Activated CD4-positive, alpha-beta T cell treated with anti-CD3 and anti-CD28 coated beads for 1 hour (primary cell): Measurements from ENCODE around the gene ABLIM3.

Experiments used
- DNase-seq: peaks from one replicate; pipeline ENCODE4 v3.0.0-alpha.2; 2020

Gene ABLIM3

DNA sequence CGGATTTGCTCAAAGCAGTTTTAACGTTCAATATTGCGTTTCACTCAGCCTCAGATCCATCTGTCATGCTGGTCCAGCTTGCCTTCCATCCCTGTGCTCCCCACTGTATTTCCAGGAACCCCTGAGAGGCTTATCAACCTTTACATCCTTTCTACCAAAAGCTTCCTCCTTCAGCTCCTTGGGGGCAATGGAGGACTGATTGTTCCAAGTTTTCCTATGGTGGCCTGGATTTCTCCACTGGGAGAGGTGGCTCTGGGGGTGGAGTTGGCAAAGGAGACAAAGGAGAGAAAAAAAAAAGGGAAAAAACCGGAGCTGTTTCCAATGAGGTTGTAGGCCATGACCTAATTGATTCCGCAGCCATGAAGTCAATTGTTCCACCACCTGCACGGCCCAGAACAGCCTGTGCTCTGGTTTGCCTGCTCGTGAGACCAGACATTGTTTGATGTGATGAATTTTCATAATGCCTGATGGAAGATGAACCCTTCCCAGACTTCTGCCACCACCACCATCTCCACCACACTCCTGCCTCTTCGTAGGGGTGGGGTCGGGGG is 54.1 kb downstream of the ABLIM3 start:
- no peak for DNase-seq

DNA sequence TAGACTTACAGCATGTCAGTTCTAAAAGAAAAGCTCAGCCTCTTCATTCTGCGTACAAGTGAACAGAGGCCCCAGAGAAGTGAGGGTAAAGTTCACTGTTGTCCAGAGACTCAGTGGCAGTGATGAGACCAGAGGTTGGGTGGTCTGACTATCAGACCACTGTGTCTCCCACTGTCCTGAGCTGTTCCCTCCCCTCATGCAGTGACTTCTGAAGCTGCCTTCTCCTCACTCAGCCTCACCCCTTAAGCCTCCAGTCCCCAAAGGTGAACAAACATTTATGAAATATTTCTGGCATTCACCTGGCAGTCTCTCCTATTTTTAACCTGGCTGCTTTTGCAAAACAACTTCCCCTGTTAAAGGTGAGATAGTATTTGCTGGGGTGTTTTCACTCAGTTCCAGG is 54.7 kb downstream of the ABLIM3 start:
- DNase-seq: no peak

DNA sequence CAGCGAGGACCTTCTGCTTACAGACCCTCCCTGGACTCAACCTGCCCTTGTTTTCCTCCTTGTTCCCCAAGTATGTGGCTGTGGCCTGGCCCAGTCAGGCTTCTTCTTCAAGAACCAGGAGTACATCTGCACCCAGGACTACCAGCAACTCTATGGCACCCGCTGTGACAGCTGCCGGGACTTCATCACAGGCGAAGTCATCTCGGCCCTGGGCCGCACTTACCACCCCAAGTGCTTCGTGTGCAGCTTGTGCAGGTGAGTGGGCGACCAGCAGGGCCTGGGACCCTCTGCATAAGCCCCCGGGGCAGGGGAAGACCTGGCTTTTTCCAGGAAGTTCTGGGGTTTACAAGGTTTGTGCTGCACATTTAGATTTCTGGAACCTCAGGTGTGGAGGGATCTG is 56.9 kb downstream of the ABLIM3 start:
- DNase-seq: no peak

DNA sequence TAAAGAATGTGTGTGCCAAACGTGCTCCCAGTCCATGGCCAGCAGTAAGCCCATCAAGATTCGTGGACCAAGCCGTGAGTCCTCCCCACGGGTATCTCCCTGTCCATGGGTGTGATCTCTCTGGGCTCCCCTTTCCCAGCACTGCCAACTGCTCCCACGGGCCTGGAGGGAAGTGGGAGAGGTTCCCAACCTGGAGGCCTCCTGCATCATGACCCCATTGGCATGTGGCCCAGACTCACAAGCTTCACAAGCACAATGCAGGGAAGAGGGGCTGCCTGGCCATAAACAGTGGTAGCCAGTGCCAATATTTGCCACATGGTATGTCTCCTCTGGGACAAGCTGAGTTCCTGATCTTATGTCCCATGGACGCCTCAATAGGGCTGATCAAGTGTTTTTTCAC is 59.1 kb downstream of the ABLIM3 start:
- DNase-seq: no peak

DNA sequence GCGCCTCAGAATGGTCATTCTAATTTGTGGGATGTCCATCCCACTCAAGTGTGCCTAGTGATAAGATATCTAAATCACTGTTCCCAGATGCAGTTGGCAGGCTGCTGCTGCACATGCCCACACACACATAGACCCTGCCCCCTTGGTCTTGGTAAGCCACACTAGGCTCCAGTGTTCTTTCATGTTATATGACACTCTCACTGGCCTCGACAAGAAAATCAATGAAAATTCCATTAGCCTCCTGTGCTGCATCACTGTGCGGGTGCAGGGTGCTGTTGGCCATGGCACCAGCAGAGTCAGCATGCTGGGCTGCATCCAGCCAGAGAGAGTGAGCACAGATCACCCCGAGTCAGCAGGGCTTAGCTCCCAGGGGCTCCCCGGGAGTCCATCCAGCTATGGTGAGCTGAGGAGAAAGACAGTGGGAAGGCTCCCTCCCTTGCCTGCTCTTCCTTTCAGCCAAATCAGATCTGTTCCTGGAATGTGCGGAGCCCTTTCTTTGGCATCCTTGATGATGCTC is 59.9 kb downstream of the ABLIM3 start:
- DNase-seq: no peak

DNA sequence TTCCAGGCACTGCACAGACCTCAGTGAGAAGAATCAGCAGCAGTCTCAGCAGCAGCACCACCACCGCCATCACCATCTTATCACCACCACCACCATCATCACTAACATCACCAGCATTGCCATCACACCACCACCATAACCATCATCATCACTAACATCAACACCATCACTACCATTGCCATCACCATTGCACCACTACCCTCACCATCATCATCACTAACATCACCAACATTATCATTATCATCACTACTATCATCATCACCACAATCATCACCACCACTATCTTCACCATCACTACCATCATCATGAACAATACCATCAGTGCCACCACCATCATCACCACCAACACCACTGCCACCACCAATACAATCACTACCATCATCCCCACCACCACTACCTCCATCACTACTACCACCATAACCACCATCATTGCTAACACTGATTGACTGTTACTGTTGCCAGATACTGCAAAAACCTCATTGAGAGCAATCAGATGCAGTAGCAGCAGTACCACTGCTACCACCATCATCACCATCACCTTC is 61.7 kb downstream of the ABLIM3 start:
- no peak for DNase-seq

DNA sequence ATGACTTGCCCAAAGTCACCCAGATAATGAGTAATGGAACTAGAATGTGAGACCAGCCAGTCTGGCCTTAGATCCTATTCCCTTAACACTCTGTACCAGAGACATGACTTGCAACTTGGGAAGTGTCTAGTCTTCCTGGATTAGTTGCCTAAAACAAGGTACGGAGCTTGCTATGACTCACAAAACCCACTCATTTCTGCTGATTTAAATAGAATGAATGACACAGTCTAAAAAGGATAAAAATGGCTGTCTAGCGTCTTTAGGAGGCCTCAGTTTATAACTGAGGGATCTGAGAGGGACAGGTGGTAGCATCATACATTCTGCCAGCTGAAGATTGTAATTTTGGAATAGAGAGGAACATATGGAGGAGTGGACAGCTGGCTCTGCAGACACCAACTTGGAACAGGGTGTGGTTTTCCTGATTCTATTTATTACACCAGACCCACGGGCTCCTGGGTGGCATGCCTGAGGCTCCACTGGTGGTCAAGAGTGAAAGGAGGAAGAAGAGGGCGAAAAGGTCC is 62.7 kb downstream of the ABLIM3 start:
- DNase-seq: no peak

DNA sequence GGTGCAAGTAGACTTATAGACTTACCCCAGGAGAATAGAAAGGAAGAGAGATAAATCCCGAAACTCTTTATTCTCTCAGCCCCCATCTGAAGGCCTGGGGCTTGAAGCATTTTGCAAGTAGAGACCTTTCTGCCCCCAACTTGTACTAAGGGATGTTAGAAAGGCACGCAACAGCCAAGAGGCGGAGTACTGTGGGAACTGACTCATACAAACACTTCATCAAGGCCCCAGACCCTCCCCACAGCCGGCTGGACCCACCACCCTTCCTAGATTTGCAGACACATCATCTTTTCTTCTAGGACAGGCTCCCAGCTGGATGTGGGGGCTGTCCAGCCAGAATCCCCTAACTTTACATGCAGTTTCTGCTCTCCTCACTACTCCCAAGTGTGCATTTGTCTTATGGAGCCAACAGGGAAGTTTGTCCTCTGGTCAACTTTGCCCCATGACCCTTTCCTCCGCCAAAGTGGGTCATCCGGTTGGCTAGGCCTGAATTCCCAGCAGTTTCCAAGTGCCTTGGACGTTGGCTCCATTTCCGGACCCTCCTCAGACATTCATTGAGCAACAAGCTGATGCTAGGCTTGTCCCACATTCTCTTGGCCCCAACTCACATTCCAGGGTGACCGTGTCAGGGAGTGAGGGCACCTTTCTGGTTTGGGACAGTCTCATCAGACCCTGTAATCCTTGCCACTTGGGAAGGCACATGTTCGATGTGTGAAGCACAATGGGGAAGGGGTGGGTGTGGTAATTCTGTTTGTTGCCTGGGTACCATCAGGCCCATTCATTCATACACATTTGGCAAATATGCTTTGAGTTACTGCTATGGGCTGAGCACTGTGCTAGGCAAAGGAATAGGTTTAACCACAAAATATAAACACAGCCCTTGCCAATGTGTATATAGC is 64.6 kb downstream of the ABLIM3 start:
- DNase-seq: no peak

DNA sequence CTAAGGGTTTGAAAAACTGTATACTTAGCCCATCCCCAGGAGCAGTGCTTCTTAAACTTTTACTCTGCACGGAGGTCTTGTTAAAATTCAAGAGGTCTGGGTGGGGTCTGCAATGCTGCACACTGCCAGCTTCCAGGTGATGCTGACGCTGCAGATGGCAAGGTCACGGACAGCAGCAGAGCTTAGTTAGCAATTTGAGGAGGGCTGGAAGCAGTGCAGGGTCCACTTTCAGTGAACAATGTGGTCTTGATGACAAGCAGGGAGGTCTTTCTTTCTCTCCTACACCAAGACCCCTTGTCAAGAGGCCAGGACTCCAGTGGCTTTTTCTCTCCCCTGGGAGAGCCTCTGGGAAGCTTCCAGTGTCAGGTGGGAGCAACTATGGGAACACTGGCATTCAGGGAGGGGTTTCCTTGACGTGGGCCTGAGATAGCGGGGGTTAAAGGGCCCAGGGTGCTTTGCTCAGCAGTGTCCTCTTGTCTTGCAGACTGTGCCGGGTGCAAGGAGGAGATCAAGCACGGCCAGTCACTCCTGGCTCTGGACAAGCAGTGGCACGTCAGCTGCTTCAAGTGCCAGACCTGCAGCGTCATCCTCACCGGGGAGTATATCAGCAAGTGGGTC is 65.3 kb downstream of the ABLIM3 start:
- no peak for DNase-seq

DNA sequence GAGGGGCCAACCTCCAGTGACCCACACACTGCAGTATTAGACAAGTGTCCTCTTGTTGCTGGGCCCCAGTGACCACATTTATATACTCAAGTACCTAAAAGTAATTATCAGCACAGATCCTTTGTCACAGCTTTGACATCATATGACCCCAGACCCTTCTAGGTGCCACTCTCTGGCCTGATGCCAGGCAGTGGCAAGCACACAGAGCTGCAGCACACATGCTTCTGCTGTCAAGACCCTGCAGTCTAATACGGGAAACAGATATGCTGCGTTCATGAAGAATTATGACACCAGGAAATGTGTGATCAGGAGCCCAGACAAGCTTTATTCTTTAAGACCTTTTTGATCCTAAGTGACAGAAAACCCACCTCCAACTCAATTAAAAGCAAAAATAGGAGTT is 66.5 kb downstream of the ABLIM3 start:
- no peak for DNase-seq

DNA sequence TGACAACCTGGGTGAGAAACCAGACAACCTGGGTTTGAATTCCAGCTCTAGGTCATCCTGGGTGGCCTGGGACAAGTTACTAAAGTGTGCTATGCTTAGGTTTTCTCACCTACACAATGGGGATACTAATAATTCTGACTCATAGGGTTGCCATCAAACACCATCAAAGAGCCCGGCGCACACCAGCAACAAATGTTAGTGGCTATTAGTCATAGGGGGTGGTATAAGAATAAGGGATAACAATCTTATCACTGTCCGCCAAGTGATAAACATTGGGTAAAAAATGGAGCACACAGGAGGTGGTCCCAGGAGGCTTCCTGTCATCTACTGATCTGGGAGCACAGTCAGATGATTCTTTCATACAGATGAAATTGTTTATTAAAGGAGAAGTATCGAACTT is 68.9 kb downstream of the ABLIM3 start:
- no peak for DNase-seq

DNA sequence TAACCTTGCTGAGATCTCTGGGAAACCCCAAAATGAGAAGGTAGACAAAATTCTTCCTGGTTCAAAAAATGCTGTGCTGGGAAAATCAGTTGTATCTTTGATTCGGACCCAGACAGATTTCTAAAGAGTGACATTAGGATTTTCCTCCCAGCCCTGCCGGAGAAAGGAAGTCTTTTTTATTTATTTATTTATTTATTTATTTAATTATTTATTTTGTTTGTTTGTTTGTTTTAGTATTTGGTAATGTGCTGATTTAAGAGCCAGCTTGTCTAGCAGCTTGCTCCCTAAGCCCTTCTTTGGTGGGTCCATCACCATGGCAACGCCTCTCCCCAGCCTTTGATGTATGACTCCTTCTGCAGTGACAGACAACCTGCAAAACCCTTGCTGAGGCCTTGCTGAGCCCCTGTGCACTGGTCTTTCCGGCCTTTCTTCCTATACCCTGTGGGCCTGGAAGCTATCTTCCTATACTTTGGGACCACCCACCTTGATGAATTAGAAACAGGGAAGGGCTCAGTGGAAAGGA is 69.7 kb downstream of the ABLIM3 start:
- no peak for DNase-seq

DNA sequence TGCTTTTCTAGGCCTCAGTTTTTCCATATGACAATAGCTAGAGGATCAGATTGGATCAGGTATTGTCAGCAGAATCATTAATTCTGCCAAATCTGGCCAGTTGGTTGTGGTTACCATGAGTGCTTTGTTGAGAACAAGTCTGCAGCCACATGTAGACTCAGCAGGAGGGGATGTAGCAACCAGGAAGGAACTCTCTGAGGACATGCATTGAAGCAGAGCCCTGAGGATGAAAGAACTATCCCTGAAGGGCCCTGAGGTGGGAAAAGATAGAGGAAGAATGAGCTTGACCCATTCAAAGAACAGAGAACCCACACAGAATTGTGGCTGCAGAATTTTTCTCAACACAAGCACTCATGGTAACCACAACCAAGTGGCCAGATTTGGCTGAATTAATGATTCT is 70.3 kb downstream of the ABLIM3 start:
- no peak for DNase-seq

DNA sequence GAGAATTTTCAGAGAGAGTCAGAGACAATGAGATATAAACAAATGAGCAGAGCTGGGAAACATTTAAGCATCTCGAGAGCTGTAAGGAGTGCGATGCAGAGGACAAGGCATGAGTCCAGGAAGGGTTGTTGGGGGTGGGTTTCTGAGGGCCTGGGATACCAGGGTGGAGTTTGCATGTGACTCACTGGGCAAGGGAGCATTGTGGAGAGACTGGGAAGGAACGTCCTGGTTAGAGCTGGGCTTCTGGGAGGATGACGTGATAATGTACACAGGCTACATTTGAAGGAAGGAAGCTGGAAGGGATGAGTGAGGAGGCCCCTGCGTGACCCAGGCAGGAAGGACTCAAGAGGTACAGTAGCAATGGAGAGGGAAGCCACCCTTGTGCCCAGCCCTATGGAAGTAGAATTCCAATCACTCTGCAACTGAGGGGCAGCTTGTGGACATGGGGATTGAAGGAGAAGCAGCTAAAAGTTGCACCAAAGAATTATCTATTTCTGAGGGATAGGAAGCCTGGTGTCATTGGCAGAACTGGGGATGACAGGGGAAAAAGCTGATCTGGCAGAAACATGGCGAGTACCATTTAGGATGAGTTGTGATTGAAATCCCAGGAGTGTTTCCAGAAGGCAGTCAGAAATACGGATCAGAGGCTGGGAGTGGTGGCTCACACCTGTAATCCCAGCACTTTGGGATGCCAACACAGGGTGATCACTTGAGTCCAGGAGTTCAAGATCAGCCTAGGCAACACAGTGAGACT is 71.1 kb downstream of the ABLIM3 start:
- no peak for DNase-seq

DNA sequence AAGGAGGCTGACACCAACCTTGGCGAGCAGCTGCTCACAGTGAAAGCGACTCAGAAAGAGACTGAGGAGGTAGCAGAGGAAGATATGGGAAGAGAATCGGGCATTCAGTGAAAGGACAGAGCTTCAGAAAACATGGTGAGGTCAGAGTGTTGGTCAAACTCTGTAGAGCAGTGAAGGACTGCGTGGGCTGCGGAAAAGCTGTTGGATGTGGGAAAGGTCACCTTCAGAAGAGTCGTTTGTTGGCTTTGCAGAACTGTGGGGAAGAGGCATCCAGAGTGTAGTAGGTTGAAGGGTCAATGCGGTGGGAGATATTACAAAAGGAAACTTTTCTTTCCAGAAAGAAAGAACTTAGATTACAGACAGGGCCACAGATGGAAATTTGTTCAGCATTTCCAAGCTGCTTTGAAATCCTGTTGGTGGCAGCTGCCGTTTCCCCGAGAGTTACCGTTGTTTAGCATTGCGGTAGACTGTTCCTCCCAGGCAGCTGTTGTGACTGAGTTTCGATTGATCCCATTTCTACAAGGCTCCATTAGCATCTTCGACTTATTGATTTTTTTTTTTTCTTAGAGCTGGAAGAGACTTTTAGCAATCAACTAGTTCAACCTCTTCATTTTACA is 72.1 kb downstream of the ABLIM3 start:
- no peak for DNase-seq

DNA sequence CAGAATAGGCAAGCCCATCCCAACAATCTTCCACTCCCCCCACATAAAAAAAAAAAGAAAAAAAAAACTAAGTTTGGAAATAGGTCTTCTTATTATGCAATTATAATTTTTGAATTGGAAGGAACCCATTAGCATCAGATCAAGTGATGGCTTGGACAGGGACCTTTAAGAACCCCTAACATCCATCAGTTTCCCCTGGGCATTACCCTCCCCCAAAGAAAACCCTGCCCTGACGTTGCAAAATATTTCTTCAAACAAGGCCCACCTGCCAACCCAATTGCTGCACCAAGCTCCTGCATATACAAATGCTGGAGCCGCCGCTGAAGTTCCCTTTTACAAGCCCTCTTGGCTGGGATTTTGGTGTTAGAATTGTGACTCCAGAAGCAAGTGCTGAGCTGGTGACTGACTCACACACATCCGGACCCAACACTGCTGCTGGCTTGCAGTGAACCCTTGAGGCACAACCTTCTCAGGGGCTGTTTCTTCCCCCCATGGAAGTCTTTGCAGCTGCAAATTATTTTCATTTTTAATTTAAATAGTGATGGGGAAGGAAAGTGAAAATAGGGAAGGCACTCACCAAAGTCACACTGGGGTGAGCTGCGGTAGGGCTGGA is 74.3 kb downstream of the ABLIM3 start:
- no peak for DNase-seq

DNA sequence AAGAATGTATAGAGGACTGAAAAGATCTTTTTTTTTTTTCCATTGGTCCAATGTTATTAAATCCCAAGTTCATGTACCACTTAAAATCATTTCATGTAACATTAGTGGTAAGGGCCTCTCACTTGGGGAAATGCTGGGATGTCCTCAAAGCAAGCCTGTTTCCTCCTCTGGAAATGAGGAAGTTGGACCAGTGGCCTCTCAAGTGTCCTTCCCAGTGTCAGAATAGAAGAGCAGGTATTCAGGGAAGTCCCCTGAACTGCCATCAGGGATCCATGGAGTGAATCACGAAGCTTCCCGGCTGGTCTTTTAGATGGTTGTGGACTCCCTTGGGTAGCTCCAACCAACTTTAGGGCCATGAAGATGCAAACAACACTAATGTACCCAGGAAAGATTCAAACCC is 75.2 kb downstream of the ABLIM3 start:
- no peak for DNase-seq

DNA sequence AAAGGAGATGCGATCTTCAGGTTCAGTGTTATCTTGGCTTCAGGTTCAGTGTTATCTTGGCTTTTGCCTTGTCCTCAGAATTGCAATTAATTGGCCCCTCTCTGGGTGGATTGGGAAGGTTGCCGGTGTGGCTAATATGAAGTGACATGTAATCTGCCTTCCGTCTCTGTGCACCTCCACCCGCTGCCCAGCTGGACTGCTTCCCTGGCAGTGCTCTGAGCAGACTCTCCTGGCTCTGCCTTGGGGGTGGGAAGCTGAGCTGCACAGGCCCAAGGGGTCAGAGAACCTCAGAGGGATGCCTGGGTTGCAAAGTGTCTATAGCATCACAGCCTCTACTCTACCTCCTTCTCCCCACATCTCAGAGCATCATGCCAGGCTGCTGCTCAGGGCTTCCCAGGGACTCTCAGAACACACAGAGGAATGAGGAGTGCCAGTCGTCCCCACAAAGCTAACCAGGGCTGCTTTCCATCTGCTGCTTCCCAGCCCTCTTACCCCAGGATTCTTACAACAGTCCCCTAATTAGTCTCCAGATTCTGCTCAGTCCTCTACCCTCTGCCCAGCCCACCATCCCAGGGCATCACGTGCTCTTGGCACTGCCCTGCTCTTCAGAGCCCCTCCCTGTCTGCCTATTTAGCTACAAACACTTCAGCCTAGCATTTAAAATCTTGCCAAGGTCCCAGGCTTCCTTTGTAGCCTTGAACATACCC is 76.0 kb downstream of the ABLIM3 start:
- no peak for DNase-seq

DNA sequence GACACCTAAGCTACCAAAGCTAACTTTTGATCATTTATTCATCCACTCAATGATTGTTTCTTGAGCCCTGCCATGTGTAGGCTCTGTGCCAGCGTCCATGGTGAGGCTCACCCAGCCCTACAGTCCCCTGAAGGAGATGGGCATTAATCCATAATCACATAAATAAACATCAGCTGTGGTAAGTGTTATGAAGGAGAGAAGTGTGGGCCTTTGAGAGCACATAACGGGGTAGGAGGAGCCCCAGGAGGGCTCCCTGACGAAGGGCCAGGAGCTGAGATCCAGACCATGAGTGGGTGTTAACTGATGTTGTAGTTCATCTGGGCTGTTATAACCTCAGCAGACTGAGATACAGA is 76.5 kb downstream of the ABLIM3 start:
- no peak for DNase-seq

DNA sequence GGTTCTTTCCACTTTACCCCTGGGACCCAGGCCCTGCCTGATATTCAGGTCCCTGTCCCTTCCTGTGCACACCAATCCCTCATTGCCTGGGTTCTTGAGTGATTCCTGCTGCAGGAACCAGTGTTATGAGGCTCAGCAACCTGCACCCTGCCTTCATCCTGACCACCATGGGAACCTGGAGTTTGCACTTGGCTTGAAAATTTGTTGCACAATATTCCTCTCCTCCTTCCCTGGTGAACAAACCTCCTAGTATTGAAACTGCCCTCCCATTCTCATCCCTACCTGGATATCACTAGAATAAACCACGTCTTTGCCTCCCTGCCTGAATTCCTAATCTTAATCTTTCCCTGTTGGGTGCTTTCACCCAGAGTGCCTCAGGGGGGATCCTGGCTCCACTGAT is 78.3 kb downstream of the ABLIM3 start:
- no peak for DNase-seq

DNA sequence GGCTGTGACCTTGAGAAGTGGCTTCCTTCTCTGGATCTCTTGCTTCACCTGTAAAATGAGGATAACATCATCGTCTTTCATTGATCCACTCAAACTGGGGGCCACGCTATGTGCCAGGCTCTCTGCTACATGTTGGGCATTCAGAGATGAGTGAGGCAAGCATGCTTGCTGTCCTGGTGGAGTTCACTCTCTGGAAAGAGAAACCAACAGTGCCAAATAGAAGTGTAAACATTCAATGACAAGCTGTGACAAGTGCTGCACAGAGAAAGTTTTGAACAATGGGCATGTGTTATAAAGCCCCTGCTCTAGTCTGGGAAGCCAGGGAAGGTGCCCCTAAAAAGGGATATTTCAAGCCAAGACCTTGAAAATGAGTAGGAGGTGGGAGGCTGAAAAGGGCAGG is 79.5 kb downstream of the ABLIM3 start:
- DNase-seq: no peak
